K562 (cell line): ENCODE results near the gene LZTS3. TPM values are rescaled to one million over a fixed set of nuclear protein-coding genes. Genes with fewer than 3 reads are reported as not detected.
A peak's percentile ranks its signal among the peaks of the same experiment; 100 is the strongest.

Source experiments
- ATAC-seq: fragments of 200-7000 bp; cut with Tn5 transposase; 3 replicates; pipeline ENCODE4 v1.9.1; 2020; ENCODE audit warnings: moderate library complexity
- BruUV-seq: library from RNA; stranded (reverse); fragments of 400-500 nt; replicated peaks from 2 replicates; lab custom pipeline; 2021; lab: Mats Ljungman, UMichigan
- CTCF ChIA-PET: fragments of 300-600 bp; formaldehyde crosslinking; extraction: SDS; loops from one replicate; lab custom pipeline; 2021; ENCODE audit warnings: low intra/inter-chr PET ratio; lab: Yijun Ruan, JAX
- POLR2A ChIA-PET: fragments of 300-600, 350-650 bp; sonication (Branson Sonifier 250); formaldehyde crosslinking; extraction: SDS; loops from one replicate; lab custom pipeline; 2021; ENCODE audit warnings: antibody characterized with exemption, inconsistent platforms; lab: Yijun Ruan, JAX
- DNase-seq, 4 experiments: peaks; one replicate each; pipeline versions ENCODE4 v3.0.0 to v3.0.0-alpha.2; 2011 to 2018; ENCODE audit warnings: low spot score in 3 of 4, mixed read lengths in 3 of 4; ENCODE audit errors: extremely low read depth in 1 of 4
- FAIRE-seq: peaks from 2 replicates; lab custom pipeline; 2011; peaks lifted over from hg19 to GRCh38; lab: Jason Lieb, UNC
- H2AFZ ChIP-seq: 2 replicates; pipeline ENCODE4 v1.6.0; 2011; ENCODE audit warnings: low read depth, low read length, control low read depth, inconsistent platforms
- H3K27ac ChIP-seq: fragments of 200-600 bp; 3 replicates; pipeline ENCODE4 v1.8.0; 2011; ENCODE audit warnings: low read depth, mild to moderate bottlenecking, control low read depth, inconsistent platforms, low read length, moderate library complexity, mixed read lengths; ENCODE audit errors: extremely low read depth
- H3K27me3 ChIP-seq, 2 experiments: fragments of 300-600 bp in 1 of 2; 2 replicates in 1 of 2; 3 replicates in 1 of 2; pipeline versions ENCODE4 v1.6.0 to v1.8.0; 2011; ENCODE audit warnings: inconsistent platforms in 2 of 2, low read length in 2 of 2, mild to moderate bottlenecking in 1 of 2, mixed read lengths in 1 of 2, moderate library complexity in 1 of 2; ENCODE audit not compliant: control insufficient read depth in 2 of 2, insufficient read depth in 2 of 2
- H3K36me3 ChIP-seq: fragments of 300-600 bp; 3 replicates; pipeline ENCODE4 v1.8.0; 2011; ENCODE audit warnings: mild to moderate bottlenecking, low read length, inconsistent platforms; ENCODE audit not compliant: control insufficient read depth, insufficient read depth
- H3K4me1 ChIP-seq, 2 experiments: fragments of 200-600 bp in 1 of 2; replicated peaks in 1 of 2; 2 replicates in 1 of 2; 3 replicates in 1 of 2; pipeline versions ENCODE4 v1.5.1 to v1.8.0; 2011; ENCODE audit warnings: inconsistent platforms in 2 of 2, low read length in 2 of 2, mild to moderate bottlenecking in 1 of 2, mixed read lengths in 1 of 2, moderate library complexity in 1 of 2; ENCODE audit not compliant: control insufficient read depth in 2 of 2, insufficient read depth in 2 of 2
- H3K4me2 ChIP-seq: 2 replicates; pipeline ENCODE4 v1.6.1; 2011; ENCODE audit warnings: low read length, control low read depth, inconsistent platforms, mixed read lengths; ENCODE audit not compliant: insufficient read depth
- H3K4me3 ChIP-seq: fragments of 200-600 bp; sonication (generic), shearing (Covaris generic); 2 replicates; pipeline ENCODE4 v1.5.1; 2016; ENCODE audit warnings: control low read depth, inconsistent platforms
- H3K79me2 ChIP-seq: fragments of 200-600 bp; 3 replicates; pipeline ENCODE4 v1.8.0; 2011; ENCODE audit warnings: low read length, inconsistent platforms; ENCODE audit not compliant: control insufficient read depth, insufficient read depth
- H3K9ac ChIP-seq, 2 experiments: 2 replicates each; pipeline versions ENCODE4 v1.6.0 to v1.6.1; 2011; ENCODE audit warnings: low read depth in 2 of 2, low read length in 2 of 2, control low read depth in 1 of 2, inconsistent platforms in 1 of 2, mild to moderate bottlenecking in 1 of 2, mixed read lengths in 1 of 2; ENCODE audit not compliant: insufficient read depth in 1 of 2
- H3K9me1 ChIP-seq: one replicate; pipeline ENCODE4 v1.6.0; 2011; ENCODE audit warnings: inconsistent platforms, mild to moderate bottlenecking, low read length, moderate library complexity; ENCODE audit not compliant: control insufficient read depth, insufficient read depth
- H3K9me3 ChIP-seq: replicated peaks from 2 replicates; pipeline ENCODE4 v1.5.1; 2011; ENCODE audit warnings: low read depth, low read length, inconsistent platforms; ENCODE audit not compliant: control insufficient read depth, insufficient read depth
- H4K20me1 ChIP-seq: replicated peaks from 2 replicates; pipeline ENCODE4 v1.6.1; 2011; ENCODE audit warnings: low read length, inconsistent platforms, mixed read lengths; ENCODE audit not compliant: control insufficient read depth, insufficient read depth
- ARID2 ChIP-seq: fragments of 450-650 bp; IDR thresholded peaks from 2 replicates; pipeline ENCODE4 v1.6.1; 2017; ENCODE audit warnings: antibody characterized with exemption, mild to moderate bottlenecking
- GTF2A2 ChIP-seq: IDR thresholded peaks from 2 replicates; pipeline ENCODE4 v1.6.1; 2016; ENCODE audit warnings: mild to moderate bottlenecking, missing genetic modification characterization, missing compliant biosample characterization
- HMG20A ChIP-seq: fragments of 450-650 bp; formaldehyde crosslinking; conservative IDR thresholded peaks from 2 replicates; pipeline ENCODE4 v1.4.0; 2020; ENCODE audit warnings: mild to moderate bottlenecking, mixed read lengths
- JUN ChIP-seq, 2 experiments: sonication (generic) in 1 of 2; formaldehyde crosslinking in 1 of 2; IDR thresholded peaks; 2 replicates each; pipeline versions ENCODE4 v1.6.1 to v1.8.0; 2012 to 2022; ENCODE audit warnings: borderline replicate concordance in 2 of 2, mild to moderate bottlenecking in 2 of 2, improper control_type of control experiment in 1 of 2, low read depth in 1 of 2, low read length in 1 of 2, missing genetic modification reagents in 1 of 2
- KLF10 ChIP-seq: fragments of 250-450 bp; sonication (Bioruptor Pico); IDR thresholded peaks from 2 replicates; pipeline ENCODE4 v1.6.1; 2021; ENCODE audit warnings: matching md5 sums
- MXI1 ChIP-seq: IDR thresholded peaks from 2 replicates; pipeline ENCODE4 v1.6.1; 2011; ENCODE audit warnings: low read depth, mild to moderate bottlenecking, improper control_type of control experiment, low read length
- YBX1 ChIP-seq: fragments of 450-650 bp; IDR thresholded peaks from 2 replicates; pipeline ENCODE4 v1.7.1; 2016; ENCODE audit warnings: mild to moderate bottlenecking
- ZNF316 ChIP-seq: fragments of 450-650 bp; IDR thresholded peaks from 2 replicates; pipeline ENCODE4 v1.6.1; 2016
- WGBS: fragments of 100-300 bp; shearing (Covaris generic); methylation state at CpG from one replicate; pipeline ENCODE4 v1.1.6; 2016; ENCODE audit warnings: low coverage, mixed read lengths; ENCODE audit not compliant: insufficient coverage; ENCODE audit errors: missing lambda C conversion rate; 5-methylcytosine and 5-hydroxymethylcytosine counted together
- in situ Hi-C: fragments of 300-500 bp; cut with MboI; formaldehyde crosslinking; loops from 4 replicates; pipeline ENCODE4 v1.15.0; 2018; ENCODE audit warnings: inconsistent platforms, mixed read lengths
- intact Hi-C: fragments of 100-400 bp; cut with micrococcal nuclease; formaldehyde crosslinking; loops from 2 replicates; pipeline ENCODE4 v1.14.2; 2022
- polyA plus RNA-seq, 8 experiments: library from polyadenylated mRNA; depleted of rRNA in 4 of 8; stranded (reverse) in 5 of 8; unstranded in 3 of 8; fragments of >200 nt; fragmentation: Nextera tagmentation in 2 of 8; fragmentation: Illumina TruSeq in 1 of 8; extraction: Ambion mirVana in 2 of 8; extraction: Trizol in 1 of 8; gene quantifications; 2 replicates each; pipeline versions ENCODE4 v1.2.1 to v1.2.3, GENCODE V29; 2011 to 2014; ENCODE audit warnings: inconsistent platforms in 1 of 8, missing spikeins in 1 of 8
- total RNA-seq, 7 experiments: library from RNA; depleted of rRNA in 6 of 7; stranded (reverse); fragments of >200 nt in 6 of 7; fragmentation: Illumina TruSeq in 2 of 7; extraction: Trizol in 2 of 7; gene quantifications; 2 replicates each; pipeline versions ENCODE4 v1.2.1 to v1.2.3, GENCODE V29; 2011 to 2021; ENCODE audit warnings: low replicate concordance in 1 of 7

The LZTS3 gene
- total and polyA plus RNA-seq, 9 of the 15 experiments (the other 6 are each of a cell fraction or from before 2014, with no cell fraction given) = 0.07 to 2.9 (median 2.0) TPM

DNA sequence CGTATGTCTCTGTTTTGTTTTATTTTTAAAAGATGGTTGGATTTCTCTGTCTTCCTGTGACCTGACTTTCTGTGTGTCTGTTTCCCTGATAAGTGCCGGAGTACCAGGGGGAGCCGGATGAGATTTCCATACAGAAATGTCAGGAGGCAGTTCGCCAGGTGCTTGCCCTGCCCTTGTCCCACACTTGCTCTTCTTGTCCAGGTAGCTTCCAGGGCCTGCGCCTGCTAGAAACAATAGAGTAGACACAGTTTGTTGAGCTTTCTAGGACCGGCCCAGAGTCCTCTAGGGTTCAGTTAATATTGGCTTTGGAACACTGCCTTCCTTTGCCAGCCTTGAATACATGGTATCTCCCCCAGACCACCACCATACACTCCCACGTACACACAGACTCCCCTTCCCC is 39.9 kb upstream of the LZTS3 start (continued):
- TF ChIP-seq ZNF316 (no peak), MXI1 (no peak), YBX1 (no peak), GTF2A2 (tag) (no peak)

DNA sequence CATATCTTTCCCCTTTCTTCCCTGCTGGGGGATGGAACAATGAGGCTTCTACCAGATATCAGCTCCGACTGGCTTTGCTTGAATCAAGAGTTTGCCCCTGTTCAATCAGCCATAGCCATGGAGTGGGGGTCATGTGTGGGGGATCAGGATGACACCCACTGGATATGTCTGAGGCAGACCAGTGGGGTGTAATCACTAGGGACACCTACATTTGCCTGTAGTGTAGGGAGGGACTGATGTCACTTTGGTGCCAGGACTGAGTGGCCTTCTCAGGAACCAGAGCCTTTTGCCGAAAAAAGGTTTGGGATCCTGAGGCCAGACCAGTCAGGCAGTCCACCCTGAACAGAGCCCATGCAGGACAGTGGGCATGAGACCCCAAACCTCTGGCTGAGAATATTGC is 37.0 kb upstream of the LZTS3 start:
- H3K27ac ChIP-seq = peak overlapping the region; percentile 90
- no peaks in the 10 kb centered on the region for H3K9me3 ChIP-seq
- TF ChIP-seq HMG20A (CRISPR knock-in tag) (no peak), KLF10 (CRISPR knock-in tag) (no peak), ARID2 (no peak), JUN (IDR thresholded peaks at IDR 0.05; ENCODE audit: borderline replicate concordance, low read depth, low read length) (no peak), JUN (CRISPR knock-in tag; IDR thresholded peaks at IDR 0.05; ENCODE audit: borderline replicate concordance) (0 out of 2 replicates have a peak, but pooled peaks have one; percentile 9)
- TF ChIP-seq, all 486 proteins: peak for 1
- Histone ChIP-seq H3K27me3 (no peaks in the 10 kb centered on the region), H3K4me2 (peak overlapping the region; percentile 99), H3K36me3 (peaks cover 25% of the 10 kb centered on the region; the same call in 2 of the 3 replicates), H3K9me1 (no peaks in the 10 kb centered on the region), H3K79me2 (peaks cover 46% of the 10 kb centered on the region), H3K4me1 (peaks cover 7 to 9% of the 10 kb centered on the region in 2 experiments; a peak in 4 of 5 replicates), H4K20me1 (no peaks in the 10 kb centered on the region), H3K9ac (peak overlapping the region; percentile 85 to 96), H2AFZ (peak overlapping the region; percentile 95), H3K4me3 (peak overlapping the region; percentile 99)
- peak; percentile 46 for FAIRE-seq
- WGBS = 11% methylated on average over 1 of the region's 2 CpGs
- intact Hi-C loops = no loop called here
- POLR2A ChIA-PET = interaction anchor here (0.9 kb wide), 1 partner anchor 40 kb away, joined by 3 read pairs; no protein-coding TSS in a partner anchor
- CTCF ChIA-PET = no interaction called here
- no TSS peak for BruUV-seq
- DNase-seq = no peak
- in situ Hi-C loops = no loop called here
- ATAC-seq = peak; percentile 21
